NCI-H524 treated with DMSO at 0.1 percent for 48 hours (cell line): ENCODE data around the gene ZNF236.
"Not testable (repeated sequence)": the region's sequence is repeated elsewhere in the genome, so short reads cannot be mapped to it uniquely, and the experiment has no call there.

Source experiments
- DNase-seq: peaks from one replicate; lab custom pipeline; 2025; lab: John Stamatoyannopoulos, UW

ZNF236 gene

GRCh38 chr18:76908277-76908676 lies 85.9 kb downstream of the ZNF236 start:
- DNase-seq = no peak

- DNase-seq = no peak
These were observed 87.1 kb downstream of the ZNF236 start for GRCh38 chr18:76909439-76909838.

DNA sequence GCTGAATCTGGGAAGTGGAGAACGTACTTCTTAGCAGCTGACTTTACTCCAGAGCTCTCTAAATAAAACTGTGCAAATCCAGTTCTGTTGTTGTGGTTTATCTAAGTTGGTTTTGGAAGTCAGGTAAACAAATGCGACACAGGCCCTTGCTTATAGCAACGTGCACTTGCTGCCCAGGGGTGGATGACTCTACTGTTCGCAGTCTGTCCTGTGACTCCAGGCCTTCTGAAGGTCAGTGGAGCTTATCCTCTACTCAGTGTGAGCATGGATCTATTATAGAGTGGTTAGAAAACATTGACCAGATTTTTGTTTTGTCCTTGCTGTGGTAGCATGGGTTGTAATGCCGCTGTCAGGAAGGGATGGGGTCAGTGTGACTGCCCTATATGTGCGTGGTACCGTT lies 89.1 kb downstream of the ZNF236 start:
- no peak for DNase-seq

- no peak for DNase-seq
These were observed 91.2 kb downstream of the ZNF236 start for GRCh38 chr18:76913583-76913982.

- no peak for DNase-seq
These were observed 92.0 kb downstream of the ZNF236 start for GRCh38 chr18:76914314-76914713.

GRCh38 chr18:76914796-76915195 lies 92.4 kb downstream of the ZNF236 start:
- no peak for DNase-seq

DNA sequence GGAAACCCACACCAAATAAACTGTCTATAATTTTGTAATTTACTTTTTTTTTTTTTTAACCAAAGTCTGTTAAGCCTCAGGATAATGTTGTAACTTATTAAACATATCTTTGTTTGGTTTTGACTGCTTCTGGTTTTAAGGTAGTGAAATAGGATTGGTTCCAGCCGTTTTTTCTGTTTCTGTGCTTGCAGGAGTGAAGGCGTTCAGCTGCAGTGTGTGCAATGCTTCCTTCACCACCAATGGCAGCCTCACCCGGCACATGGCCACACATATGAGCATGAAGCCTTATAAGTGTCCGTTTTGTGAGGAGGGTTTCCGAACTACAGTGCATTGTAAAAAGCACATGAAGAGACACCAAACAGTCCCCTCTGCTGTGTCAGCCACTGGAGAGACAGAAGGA lies 93.1 kb downstream of the ZNF236 start:
- DNase-seq = no peak

- no peak for DNase-seq
These were observed 98.6 kb downstream of the ZNF236 start for GRCh38 chr18:76920974-76921373.

- DNase-seq = peak; percentile 2
These were observed 99.8 kb downstream of the ZNF236 start for GRCh38 chr18:76922107-76922506.

DNA sequence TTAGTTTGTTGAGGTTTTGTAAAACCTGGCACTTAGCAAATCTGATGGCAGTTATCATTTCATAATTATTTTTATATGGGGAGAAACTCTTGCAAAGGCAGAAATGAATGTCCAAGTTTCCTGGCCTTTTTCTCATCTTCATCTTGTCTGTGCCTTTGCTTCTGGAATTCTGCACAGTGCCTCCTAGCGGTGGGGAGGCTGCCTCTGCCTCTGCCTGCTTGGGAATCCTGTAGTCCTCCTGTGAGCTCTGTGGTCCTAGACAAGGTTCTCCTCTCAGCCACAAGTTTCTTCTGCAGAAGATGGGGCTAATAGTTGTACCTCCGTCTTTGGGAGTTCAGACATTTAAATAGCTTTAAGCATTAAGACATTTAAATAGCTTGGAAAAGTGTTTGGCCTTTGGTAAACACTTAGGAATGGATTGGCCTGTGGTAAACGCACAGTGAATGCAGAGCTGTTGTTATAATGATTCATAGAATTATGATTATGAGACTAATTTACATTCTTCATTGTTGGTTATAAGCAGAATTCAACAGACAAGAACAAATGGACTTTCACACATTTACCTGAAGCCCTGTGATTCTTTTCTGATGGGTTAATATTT lies 101.2 kb downstream of the ZNF236 start:
- DNase-seq = no peak

GRCh38 chr18:76925501-76925900 lies 103.1 kb downstream of the ZNF236 start:
- no peak for DNase-seq

- DNase-seq = no peak
These were observed 104.9 kb downstream of the ZNF236 start for GRCh38 chr18:76927223-76927725.

DNA sequence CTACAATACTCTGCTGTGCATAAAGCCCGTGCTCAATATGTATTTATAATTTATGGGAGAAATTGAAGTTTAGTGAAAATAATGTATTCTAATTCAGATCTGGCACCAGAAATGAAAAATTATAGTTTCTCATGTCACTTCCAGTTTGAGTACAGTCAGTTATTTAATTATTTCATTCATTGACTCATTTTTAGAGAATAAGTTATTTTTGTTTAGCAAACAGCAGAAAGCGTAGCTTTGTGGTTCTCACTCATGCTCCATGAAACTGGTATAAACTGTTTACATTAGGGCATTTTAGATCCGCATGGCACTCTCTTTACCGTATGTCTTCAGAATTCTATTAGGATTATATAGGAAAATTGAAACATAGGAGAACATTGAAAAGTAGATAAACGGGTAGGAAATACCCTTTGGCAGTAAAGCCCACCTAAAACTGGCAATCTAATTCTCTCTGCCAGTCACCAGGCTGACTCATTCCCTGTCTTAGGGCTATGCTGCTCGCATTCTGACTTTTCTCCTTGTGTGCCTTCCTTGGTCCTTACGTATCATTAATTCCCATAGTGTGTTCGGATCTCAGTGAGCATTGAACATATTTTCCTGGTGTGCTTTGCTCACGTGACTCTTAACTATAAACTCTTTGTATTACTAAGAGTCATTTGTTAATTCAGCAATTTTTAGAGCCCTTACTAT lies 106.0 kb downstream of the ZNF236 start:
- DNase-seq = no peak

DNA sequence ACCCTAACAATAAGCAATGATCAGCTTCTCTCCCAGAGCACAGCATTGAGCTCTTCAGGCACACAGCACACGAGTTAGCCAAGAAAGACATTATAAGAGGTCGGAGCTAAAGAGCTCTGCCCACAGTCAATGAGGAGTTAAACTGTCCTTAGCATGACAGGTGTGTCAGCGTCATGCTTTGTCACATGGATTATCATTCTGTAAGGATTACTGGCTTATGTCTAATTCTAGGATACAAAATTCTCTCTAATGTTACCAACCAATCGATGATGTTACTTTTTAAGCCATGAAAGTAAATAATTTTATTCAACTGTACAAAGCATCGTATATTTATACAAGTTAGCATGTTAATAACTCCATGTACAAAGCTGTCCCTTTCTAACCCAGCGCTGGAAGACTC lies 108.8 kb downstream of the ZNF236 start:
- DNase-seq = no peak

DNA sequence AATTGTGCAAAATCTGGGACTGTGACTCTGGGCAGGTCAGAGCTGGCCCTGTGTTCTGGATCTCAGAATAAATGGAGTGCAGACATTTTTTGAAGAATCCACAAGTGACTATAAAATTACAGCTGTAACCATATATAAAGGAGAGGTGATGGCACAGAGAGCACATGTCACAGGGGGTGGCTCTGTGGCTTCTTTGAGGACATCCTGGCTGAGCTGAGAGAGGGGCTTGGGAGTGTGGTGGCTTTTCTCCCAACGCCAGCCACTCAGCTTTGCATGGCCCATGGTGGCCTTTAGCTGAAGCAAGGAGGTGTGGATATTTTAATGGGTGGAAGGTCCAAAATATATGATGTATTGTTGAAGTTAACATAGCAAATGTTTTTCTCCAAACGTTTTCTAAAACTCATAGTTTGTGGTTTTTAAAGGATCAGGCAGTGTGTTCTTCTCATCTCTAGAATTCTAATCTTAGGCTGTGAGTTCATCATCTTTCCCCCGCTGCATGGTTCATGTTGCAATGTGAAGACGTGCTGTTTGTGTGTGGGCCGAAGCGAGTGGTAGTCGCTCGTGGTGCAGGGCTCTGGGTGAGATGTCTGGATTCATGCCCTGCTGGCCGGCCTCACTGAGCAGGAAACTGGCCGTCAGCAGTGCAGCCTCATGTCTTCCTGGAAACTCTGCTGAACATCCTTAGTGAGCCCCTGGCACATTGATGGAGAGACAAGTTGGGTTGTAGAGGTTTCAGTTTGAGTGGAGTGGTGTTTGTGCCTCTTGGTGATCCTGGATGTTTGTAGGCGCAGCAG lies 109.9 kb downstream of the ZNF236 start:
- no peak for DNase-seq

DNA sequence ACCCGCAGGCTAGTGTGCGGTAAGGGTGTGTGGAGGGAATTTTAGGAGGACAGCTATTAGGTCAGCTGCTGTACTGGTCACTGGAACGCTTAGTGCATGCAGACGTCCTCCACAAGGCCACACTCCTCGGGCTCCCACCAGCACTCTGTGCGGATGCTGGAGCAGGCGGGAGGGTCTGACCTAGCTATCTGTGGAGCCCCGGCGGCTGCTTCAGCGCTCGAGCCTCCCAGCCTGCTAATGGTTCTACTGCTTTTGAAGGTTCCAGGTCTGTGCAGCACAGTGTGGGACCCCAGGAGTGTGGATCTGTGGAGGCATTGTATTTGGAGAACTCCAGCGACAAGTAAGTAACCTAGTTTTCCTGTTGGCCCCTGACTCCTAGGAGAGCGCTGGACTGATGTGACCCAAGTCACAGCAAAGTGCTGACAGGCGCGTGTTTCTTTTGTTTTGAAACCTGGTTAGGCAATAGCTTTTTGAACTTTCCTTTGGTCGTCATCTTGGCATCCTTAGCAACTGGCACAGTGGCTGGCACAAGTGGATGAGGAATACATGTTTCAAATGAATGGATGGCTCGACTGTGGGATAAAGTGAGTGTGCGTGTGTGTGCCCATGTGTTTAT lies 113.5 kb downstream of the ZNF236 start:
- no peak for DNase-seq

DNA sequence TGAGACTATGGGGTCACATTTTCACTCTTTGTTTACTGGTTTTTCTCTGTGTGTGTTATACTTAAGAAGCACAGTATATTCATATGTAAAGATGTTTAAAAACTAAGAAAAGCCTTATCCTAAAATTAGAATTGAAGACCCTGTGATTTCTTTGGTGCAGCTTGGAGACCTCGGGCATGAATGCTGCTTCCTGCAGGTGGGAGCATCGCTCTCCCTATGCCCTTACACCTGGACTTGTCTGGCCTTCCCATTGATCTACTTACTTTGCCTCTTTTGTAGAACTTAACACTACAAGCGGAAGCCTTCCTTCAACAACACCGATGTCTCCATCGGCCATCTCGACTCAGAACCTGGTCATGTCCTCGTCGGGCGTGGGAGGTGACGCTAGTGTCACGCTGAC lies 114.5 kb downstream of the ZNF236 start:
- DNase-seq = no peak

DNA sequence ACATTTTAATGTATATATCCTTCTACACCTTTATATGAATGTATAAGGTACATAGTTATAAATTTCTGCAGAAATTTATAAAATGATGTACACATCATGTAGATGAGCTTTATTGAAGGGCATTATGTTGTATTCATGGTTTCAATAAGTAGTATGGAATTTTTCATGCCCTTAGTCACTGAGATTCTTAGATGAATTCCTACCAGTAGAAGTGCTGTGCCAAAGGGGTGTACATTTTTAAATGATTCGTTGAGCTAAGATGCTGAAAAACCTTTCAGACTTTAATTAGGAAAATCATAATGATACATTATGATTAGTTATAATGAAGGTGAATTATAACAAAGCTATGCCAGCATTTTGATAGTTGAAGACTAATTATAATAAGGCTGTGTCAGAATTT lies 115.2 kb downstream of the ZNF236 start:
- no peak for DNase-seq

DNA sequence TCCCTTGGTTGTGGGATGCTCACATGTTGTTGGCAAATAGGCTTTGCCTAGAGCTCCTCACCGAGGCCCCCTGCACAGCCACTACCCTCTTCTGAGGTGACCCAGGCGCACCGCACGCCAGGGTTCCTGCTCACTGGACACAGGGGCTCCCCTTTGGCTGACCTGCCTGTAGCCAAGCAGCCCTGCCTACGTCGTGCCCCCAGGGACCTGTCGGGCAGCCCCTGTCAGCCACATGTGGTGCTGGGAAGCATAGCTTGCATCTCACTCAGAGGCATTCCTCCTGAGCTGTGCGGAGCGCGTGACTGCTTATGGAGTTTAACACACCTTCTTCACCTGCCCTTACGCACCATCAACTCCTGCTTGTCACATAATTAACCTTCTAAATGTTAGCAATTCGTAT lies 116.3 kb downstream of the ZNF236 start:
- DNase-seq = no peak

DNA sequence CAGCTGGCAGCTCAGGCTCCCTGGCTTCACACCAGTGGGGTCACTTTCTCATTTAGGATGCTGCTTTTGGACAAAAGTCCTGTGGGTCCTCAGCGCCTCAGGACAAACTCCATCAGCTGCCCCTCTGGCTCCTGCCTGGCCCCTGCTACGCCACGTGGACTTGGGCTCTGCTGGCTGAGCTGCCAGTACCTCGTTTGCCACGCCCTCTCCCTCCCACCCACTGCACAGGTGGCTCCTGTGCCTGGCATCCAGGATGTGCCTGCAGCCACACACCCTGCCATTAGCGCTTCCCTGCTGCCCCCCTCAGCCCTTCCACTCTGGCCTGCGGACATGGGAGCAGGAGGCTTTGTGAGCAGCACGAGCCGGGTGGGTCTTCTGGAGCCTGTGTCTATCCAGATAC lies 118.9 kb downstream of the ZNF236 start:
- no peak for DNase-seq

- DNase-seq = no peak
These were observed 121.4 kb downstream of the ZNF236 start for GRCh38 chr18:76943542-76944339.

DNA sequence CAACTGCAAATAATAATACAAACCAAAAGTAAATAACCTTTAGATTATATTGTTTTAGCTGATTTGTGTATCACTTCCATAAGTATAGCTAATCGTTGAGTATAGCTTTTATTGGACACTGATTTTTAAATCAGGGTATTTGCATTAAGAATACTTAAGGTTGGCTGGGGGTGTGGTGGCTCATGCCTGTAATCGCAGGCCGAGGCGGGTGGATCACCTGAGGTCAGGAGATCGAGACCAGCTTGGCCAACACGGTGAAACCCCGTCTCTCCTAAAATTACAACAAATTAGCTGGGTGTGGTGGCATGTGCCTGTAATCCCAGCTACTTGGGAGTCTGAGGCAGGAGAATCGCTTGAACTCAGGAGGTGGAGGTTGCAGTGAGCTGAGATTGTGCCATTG lies 122.0 kb downstream of the ZNF236 start:
- DNase-seq = not testable (repeated sequence)
